Ureter (tissue), 1 donor: Measurements from ENCODE around the gene NIPSNAP2. TPM values are rescaled to one million over a fixed set of nuclear protein-coding genes. Genes with fewer than 3 reads are reported as not detected.
"Not testable (repeated sequence)": the region's sequence is repeated elsewhere in the genome, so short reads cannot be mapped to it uniquely, and the experiment has no call there.

Source experiments
- DNase-seq: peaks from one replicate; pipeline ENCODE4 v3.0.0-alpha.2; 2020; ENCODE audit warnings: low spot score
- total RNA-seq: library from RNA; stranded (reverse); gene quantifications from one replicate; pipeline ENCODE4 v1.2.4, GENCODE V29; 2023
- donor health status: DM: yes; HTN: yes; CAD: no.

The NIPSNAP2 gene
- total RNA-seq, 1 donor from 2014 or later = 66.6 TPM

DNA sequence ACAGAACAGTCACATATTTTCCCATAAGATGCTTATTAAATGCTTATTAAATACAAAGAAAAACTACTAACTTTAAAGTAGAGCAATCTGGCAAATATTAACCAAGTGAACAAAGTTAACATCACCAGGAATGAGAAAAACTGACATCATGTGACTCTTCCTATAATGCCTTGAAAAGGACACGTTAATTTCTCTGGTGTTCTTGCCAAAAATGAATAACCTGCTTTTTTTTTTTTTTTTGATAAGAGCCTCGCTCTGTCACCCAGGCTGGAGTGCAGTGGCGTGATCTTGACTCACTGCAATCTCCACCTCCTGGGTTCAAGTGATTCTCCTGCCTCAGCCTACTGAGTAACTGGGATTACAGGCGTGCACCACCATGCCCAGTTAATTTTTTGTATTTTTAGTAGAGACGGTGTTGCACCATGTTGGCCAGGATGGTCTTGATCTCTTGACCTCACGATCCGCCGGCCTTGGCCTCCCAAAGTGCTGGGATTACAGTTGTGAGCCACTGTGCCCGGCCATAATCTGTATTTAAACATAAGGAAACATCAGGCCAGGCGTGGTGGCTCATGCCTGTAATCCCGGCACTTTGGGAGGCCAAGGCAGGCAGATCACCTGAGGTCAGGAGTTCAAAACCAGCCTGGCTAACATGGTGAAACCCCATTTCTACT lies 83.2 kb downstream of the NIPSNAP2 start:
- not testable (repeated sequence) for DNase-seq

DNA sequence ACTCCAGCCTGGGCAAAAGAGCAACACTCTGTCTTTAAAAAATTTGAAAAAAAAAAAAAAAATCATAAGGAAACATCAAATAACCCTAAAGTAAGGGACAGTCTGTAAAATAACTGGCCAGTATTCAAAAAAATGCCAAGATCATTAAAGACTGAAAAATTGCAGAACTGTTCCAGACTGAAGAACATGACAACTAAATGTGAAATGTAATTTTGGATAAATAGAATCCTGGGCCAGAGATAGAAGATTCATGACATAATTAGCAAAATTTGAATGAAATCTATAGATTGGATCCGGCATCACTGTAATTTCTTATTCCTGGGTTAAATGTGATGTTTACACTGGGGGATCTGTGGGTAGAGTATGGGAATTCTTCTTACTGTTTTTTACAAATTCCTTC lies 83.9 kb downstream of the NIPSNAP2 start:
- DNase-seq = no peak

DNA sequence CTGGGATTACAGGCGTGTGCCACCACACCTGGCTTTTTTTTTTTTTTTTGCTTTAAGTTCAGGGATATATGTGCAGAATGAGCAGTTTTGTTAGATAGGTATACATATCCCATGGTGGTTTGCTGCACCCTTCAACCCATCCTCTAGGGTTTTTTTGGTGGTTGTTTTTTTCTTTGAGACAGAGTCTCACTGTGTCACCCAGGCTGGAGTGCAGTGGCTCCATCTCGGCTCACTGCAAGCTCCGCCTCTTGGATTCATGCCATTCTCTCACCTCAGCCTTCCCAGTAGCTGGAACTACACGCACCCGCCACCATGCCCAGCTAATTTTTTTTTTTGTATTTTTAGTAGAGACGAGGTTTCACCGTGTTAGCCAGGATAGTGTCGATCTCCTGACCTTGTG lies 84.4 kb downstream of the NIPSNAP2 start:
- DNase-seq = not testable (repeated sequence)

Other genes with a start within 250 kb of the NIPSNAP2 start
- not detected for gene SEPTIN14, start 101.8 kb upstream of the NIPSNAP2 start, total RNA-seq
- 4.2 TPM for gene ZNF713, start 77.1 kb upstream of the NIPSNAP2 start, total RNA-seq
- gene MRPS17, start 12.7 kb upstream of the NIPSNAP2 start, total RNA-seq = 13.1 TPM
- gene PSPH, start 86.9 kb downstream of the NIPSNAP2 start, total RNA-seq = 17.1 TPM
- 121 TPM for gene CCT6A, start 87.2 kb downstream of the NIPSNAP2 start, total RNA-seq
- gene SUMF2, start 99.7 kb downstream of the NIPSNAP2 start, total RNA-seq = 165 TPM
- gene PHKG1, start 128.4 kb downstream of the NIPSNAP2 start, total RNA-seq = 3.1 TPM
- 283 TPM for gene CHCHD2, start 141.9 kb downstream of the NIPSNAP2 start, total RNA-seq
- gene NUPR2, start 151.8 kb downstream of the NIPSNAP2 start, total RNA-seq = 2.8 TPM